WTC11 (cell line): ENCODE data around the gene TSACC. TPM values are rescaled to one million over a fixed set of nuclear protein-coding genes. Genes with fewer than 3 reads are reported as not detected.

Experiments
- ATAC-seq: fragments of 200-7000 bp; cut with Tn5 transposase; 2 replicates; pipeline ENCODE4 v1.10.0; 2021; ENCODE audit warnings: mild to moderate bottlenecking, moderate library complexity
- CTCF ChIA-PET: fragments of 300-600 bp; sonication (Branson Sonifier 250); formaldehyde crosslinking; loops from one replicate; lab custom pipeline; 2021; ENCODE audit warnings: antibody characterized with exemption; lab: Charles Lee
- POLR2A ChIA-PET: fragments of 350-600 bp; sonication (Branson Sonifier 250); formaldehyde crosslinking; loops from one replicate; lab custom pipeline; 2021; ENCODE audit warnings: antibody characterized with exemption; lab: Charles Lee
- DNase-seq: peaks from one replicate; pipeline ENCODE4 v3.0.0; 2021; ENCODE audit warnings: low spot score
- H3K27ac Mint-ChIP-seq: 2 replicates; pipeline ENCODE4 v1.8.0; 2021; ENCODE audit warnings: mixed read lengths
- H3K27me3 Mint-ChIP-seq: 2 replicates; pipeline ENCODE4 v1.8.0; 2021; ENCODE audit warnings: low read depth, mild to moderate bottlenecking, moderate library complexity, mixed read lengths
- H3K36me3 Mint-ChIP-seq: 2 replicates; pipeline ENCODE4 v1.8.0; 2021; ENCODE audit warnings: mixed read lengths
- H3K4me1 Mint-ChIP-seq: 2 replicates; pipeline ENCODE4 v1.8.0; 2022; ENCODE audit warnings: mixed read lengths
- H3K4me3 Mint-ChIP-seq: 2 replicates; pipeline ENCODE4 v1.8.0; 2021; ENCODE audit warnings: mild to moderate bottlenecking, moderate library complexity, mixed read lengths
- H3K9me3 Mint-ChIP-seq: 2 replicates; pipeline ENCODE4 v1.8.0; 2021; ENCODE audit warnings: mixed read lengths
- CREB1 ChIP-seq: sonication (generic); formaldehyde crosslinking; IDR thresholded peaks from 2 replicates; pipeline ENCODE4 v1.8.0; 2023; ENCODE audit warnings: mild to moderate bottlenecking, missing genetic modification reagents
- ELF4 ChIP-seq: sonication (generic); formaldehyde crosslinking; IDR thresholded peaks from 2 replicates; pipeline ENCODE4 v1.8.1; 2022; ENCODE audit warnings: low read depth, mild to moderate bottlenecking, moderate library complexity, missing genetic modification reagents
- EMX1 ChIP-seq: fragments of 250-450 bp; sonication (Bioruptor Pico); IDR thresholded peaks from 2 replicates; pipeline ENCODE4 v1.8.0; 2021; ENCODE audit warnings: mild to moderate bottlenecking
- ETV6 ChIP-seq: sonication (generic); formaldehyde crosslinking; IDR thresholded peaks from 2 replicates; pipeline ENCODE4 v1.8.1; 2022; ENCODE audit warnings: mild to moderate bottlenecking, missing genetic modification reagents
- FOXP1 ChIP-seq: sonication (generic); formaldehyde crosslinking; IDR thresholded peaks from 2 replicates; pipeline ENCODE4 v1.8.0; 2022; ENCODE audit warnings: missing genetic modification reagents, mild to moderate bottlenecking, moderate library complexity, borderline replicate concordance
- GABPB1 ChIP-seq: sonication (generic); formaldehyde crosslinking; IDR thresholded peaks from 2 replicates; pipeline ENCODE4 v1.8.1; 2023; ENCODE audit warnings: mild to moderate bottlenecking, missing genetic modification reagents
- JUN ChIP-seq: sonication (generic); formaldehyde crosslinking; IDR thresholded peaks from 2 replicates; pipeline ENCODE4 v1.8.0; 2023; ENCODE audit warnings: mild to moderate bottlenecking, missing genetic modification reagents
- NR1H2 ChIP-seq: sonication (generic); formaldehyde crosslinking; IDR thresholded peaks from 2 replicates; pipeline ENCODE4 v1.9.0; 2021; ENCODE audit warnings: mild to moderate bottlenecking, moderate library complexity, missing genetic modification reagents
- SMAD3 ChIP-seq: sonication (generic); formaldehyde crosslinking; IDR thresholded peaks from 2 replicates; pipeline ENCODE4 v1.8.0; 2022; ENCODE audit warnings: missing genetic modification reagents, mild to moderate bottlenecking, borderline replicate concordance
- ZNF416 ChIP-seq: fragments of 250-450 bp; sonication (Bioruptor Pico); IDR thresholded peaks from 2 replicates; pipeline ENCODE4 v1.9.0; 2021; ENCODE audit warnings: mild to moderate bottlenecking, inconsistent platforms
- total RNA-seq: library from RNA; stranded (reverse); gene quantifications from 3 replicates; pipeline ENCODE4 v1.2.3, GENCODE V29; 2021
- TF ChIP-seq, protein P1 (sequence below): fragments of 250-450 bp; sonication (Bioruptor Pico); IDR thresholded peaks from 2 replicates; pipeline ENCODE4 v1.9.0; 2021; ENCODE audit warnings: mild to moderate bottlenecking, borderline replicate concordance
- TF ChIP-seq, protein P2 (sequence below): sonication (generic); formaldehyde crosslinking; IDR thresholded peaks from 2 replicates; pipeline ENCODE4 v1.8.1; 2023; ENCODE audit warnings: mild to moderate bottlenecking, missing genetic modification reagents
- TF ChIP-seq, protein P3 (sequence below): sonication (generic); formaldehyde crosslinking; IDR thresholded peaks from 2 replicates; pipeline ENCODE4 v1.8.0; 2022; ENCODE audit warnings: mild to moderate bottlenecking, missing genetic modification reagents
- TF ChIP-seq, protein P4 (sequence below): sonication (generic); formaldehyde crosslinking; IDR thresholded peaks from 2 replicates; pipeline ENCODE4 v1.8.0; 2022; ENCODE audit warnings: mild to moderate bottlenecking, missing genetic modification reagents
- TF ChIP-seq, protein P5 (sequence below): fragments of 250-450 bp; sonication (Bioruptor Pico); IDR thresholded peaks from 2 replicates; pipeline ENCODE4 v1.8.0; 2021; ENCODE audit warnings: mild to moderate bottlenecking

TSACC gene
- total RNA-seq, 1 experiment from 2014 or later: 1.8 TPM

DNA sequence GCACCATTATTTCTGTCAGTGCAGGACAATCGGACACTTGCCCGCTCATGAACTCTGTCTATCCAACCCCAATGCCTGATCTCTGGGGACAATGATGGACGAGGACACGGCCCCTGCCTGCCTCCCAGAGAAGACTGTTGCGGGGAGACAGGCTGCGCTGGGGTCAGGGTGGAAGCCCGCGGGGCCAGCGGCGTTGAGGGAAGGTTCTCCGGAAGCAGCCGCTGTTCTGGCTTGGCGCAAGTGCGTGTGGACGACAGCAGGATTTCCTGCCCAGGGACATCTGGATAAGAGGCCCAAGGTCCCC, 49.5 kb downstream of the TSACC start:
- H3K4me3 Mint-ChIP-seq: peak overlapping the region; percentile 60
- TF ChIP-seq CREB1 (CRISPR knock-in tag): no peak
- TF ChIP-seq, protein P1, sequence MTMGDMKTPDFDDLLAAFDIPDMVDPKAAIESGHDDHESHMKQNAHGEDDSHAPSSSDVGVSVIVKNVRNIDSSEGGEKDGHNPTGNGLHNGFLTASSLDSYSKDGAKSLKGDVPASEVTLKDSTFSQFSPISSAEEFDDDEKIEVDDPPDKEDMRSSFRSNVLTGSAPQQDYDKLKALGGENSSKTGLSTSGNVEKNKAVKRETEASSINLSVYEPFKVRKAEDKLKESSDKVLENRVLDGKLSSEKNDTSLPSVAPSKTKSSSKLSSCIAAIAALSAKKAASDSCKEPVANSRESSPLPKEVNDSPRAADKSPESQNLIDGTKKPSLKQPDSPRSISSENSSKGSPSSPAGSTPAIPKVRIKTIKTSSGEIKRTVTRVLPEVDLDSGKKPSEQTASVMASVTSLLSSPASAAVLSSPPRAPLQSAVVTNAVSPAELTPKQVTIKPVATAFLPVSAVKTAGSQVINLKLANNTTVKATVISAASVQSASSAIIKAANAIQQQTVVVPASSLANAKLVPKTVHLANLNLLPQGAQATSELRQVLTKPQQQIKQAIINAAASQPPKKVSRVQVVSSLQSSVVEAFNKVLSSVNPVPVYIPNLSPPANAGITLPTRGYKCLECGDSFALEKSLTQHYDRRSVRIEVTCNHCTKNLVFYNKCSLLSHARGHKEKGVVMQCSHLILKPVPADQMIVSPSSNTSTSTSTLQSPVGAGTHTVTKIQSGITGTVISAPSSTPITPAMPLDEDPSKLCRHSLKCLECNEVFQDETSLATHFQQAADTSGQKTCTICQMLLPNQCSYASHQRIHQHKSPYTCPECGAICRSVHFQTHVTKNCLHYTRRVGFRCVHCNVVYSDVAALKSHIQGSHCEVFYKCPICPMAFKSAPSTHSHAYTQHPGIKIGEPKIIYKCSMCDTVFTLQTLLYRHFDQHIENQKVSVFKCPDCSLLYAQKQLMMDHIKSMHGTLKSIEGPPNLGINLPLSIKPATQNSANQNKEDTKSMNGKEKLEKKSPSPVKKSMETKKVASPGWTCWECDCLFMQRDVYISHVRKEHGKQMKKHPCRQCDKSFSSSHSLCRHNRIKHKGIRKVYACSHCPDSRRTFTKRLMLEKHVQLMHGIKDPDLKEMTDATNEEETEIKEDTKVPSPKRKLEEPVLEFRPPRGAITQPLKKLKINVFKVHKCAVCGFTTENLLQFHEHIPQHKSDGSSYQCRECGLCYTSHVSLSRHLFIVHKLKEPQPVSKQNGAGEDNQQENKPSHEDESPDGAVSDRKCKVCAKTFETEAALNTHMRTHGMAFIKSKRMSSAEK (CRISPR knock-in tag): no peak
- TF ChIP-seq, protein P2, sequence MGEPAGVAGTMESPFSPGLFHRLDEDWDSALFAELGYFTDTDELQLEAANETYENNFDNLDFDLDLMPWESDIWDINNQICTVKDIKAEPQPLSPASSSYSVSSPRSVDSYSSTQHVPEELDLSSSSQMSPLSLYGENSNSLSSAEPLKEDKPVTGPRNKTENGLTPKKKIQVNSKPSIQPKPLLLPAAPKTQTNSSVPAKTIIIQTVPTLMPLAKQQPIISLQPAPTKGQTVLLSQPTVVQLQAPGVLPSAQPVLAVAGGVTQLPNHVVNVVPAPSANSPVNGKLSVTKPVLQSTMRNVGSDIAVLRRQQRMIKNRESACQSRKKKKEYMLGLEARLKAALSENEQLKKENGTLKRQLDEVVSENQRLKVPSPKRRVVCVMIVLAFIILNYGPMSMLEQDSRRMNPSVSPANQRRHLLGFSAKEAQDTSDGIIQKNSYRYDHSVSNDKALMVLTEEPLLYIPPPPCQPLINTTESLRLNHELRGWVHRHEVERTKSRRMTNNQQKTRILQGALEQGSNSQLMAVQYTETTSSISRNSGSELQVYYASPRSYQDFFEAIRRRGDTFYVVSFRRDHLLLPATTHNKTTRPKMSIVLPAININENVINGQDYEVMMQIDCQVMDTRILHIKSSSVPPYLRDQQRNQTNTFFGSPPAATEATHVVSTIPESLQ (CRISPR knock-in tag): no peak
- TF ChIP-seq, all 79 proteins: peak for 0
- DNase-seq: peak; percentile 31
- ChIA-PET POLR2A (no interaction called here), CTCF (interaction anchor here (0.6 to 10.7 kb wide), 8 partner anchors 11 to 69 kb away, joined by 3 to 401 read pairs (median 93); partner anchors contain the start of gene RHBG)
- no peak for ATAC-seq
- peaks cover 47% of the 10 kb centered on the region for H3K4me1 Mint-ChIP-seq
- no peaks in the 10 kb centered on the region for H3K9me3 Mint-ChIP-seq
- no peak overlapping the region for H3K27ac Mint-ChIP-seq
- H3K27me3 Mint-ChIP-seq: peaks cover 59% of the 10 kb centered on the region
- no peaks in the 10 kb centered on the region for H3K36me3 Mint-ChIP-seq

DNA sequence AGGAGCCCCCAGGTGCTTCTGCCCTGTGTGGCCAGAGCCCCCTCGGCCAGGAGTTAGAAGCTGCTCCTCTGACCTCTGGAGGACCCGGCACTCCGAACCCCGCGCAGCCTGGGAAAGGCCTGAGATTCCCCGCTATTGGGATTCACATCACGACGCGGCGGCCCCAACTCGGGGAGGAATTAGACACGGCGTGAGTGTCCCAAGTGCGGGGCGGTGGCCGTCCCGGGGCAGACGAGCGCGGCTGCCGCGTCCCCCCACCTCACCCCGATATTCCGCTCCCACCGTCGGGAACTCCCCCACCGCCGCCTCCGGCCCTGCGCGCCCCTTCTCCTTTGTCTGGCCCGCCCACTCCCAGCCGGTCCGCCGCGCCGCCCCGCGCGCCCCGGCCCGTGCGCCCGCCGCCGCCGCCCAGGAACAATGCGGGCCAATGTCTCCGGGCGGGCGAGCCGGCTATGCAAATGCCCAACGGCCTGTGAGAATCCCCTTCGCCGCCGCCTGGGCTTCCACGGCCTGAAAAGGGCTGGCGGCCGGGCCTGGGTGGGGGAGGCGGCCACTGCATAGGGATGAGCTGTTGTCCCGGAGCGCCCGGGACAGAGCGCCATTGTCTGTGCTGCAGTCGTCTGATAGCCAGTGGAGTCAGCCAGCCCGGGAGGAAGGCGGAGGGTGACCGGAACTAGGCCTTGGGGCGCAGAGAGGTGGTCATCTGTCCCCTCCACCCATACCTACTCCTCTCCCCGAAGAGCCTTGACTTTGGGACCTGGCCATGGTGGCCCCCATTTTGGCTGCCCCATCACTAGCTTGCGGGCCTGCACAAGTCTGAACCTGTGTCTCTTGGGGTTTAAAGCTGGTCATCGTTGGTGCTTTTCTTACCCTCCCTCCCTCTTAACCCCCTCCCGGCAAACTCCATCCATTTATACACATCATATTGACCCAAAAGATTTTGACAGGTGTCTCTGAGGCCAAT, 50.1 kb downstream of the TSACC start:
- CTCF ChIA-PET: interaction anchor here (0.6 to 10.7 kb wide), 12 partner anchors 9 to 113 kb away, joined by 3 to 401 read pairs (median 6); partner anchors contain the start of genes MEF2D and RHBG
- H3K4me3 Mint-ChIP-seq: peak overlapping the region; percentile 60
- peaks cover 53% of the 10 kb centered on the region for H3K4me1 Mint-ChIP-seq
- TF ChIP-seq FOXP1 (CRISPR knock-in tag) (peak; percentile 26; the same call in 1 of the 2 replicates), ZNF416 (no peak)
- ATAC-seq (peak; percentile 46), DNase-seq (peak; percentile 70)
- POLR2A ChIA-PET: no interaction called here
- H3K27ac Mint-ChIP-seq: no peak overlapping the region
- H3K36me3 Mint-ChIP-seq: no peaks in the 10 kb centered on the region
- no peaks in the 10 kb centered on the region for H3K9me3 Mint-ChIP-seq
- H3K27me3 Mint-ChIP-seq: peaks cover 59% of the 10 kb centered on the region

DNA sequence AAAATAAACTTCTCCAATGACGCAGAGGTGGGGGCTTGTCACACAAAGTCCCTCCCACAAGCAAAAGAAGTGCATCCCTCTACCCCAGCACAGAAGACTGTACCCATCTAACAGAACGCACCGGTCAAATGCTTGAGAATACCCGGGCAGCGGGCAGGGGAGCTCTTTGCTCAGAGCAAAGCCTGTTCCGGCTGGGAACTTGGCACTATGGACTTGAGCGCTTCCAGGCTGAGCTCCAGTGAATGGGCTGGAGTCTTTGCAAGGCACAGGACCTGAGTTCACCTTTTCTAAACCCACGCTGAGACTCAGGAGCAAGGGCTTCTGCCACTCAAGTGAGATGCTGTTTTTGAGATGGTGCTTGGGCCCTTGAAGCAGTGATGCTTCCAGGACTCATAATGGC, 51.0 kb downstream of the TSACC start:
- H3K36me3 Mint-ChIP-seq: no peaks in the 10 kb centered on the region
- POLR2A ChIA-PET: no interaction called here
- H3K27me3 Mint-ChIP-seq: peaks cover 59% of the 10 kb centered on the region

More for the DNA sequence above, 51.0 kb downstream of the TSACC start:
- ATAC-seq (no peak), DNase-seq (no peak)
- CTCF ChIA-PET: interaction anchor here (0.9 to 10.7 kb wide), 13 partner anchors 10 to 112 kb away, joined by 3 to 401 read pairs (median 6); partner anchors contain the start of gene MEF2D
- no peak overlapping the region for H3K27ac Mint-ChIP-seq
- peak overlapping the region; percentile 58 for H3K4me3 Mint-ChIP-seq
- TF ChIP-seq JUN (CRISPR knock-in tag) (no peak), NR1H2 (CRISPR knock-in tag) (no peak), EMX1 (CRISPR knock-in tag) (no peak), ELF4 (CRISPR knock-in tag) (no peak), SMAD3 (no peak), GABPB1 (CRISPR knock-in tag) (no peak), ETV6 (CRISPR knock-in tag) (no peak)
- TF ChIP-seq, protein P3, sequence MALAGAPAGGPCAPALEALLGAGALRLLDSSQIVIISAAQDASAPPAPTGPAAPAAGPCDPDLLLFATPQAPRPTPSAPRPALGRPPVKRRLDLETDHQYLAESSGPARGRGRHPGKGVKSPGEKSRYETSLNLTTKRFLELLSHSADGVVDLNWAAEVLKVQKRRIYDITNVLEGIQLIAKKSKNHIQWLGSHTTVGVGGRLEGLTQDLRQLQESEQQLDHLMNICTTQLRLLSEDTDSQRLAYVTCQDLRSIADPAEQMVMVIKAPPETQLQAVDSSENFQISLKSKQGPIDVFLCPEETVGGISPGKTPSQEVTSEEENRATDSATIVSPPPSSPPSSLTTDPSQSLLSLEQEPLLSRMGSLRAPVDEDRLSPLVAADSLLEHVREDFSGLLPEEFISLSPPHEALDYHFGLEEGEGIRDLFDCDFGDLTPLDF (CRISPR knock-in tag): no peak
- TF ChIP-seq, protein P4, sequence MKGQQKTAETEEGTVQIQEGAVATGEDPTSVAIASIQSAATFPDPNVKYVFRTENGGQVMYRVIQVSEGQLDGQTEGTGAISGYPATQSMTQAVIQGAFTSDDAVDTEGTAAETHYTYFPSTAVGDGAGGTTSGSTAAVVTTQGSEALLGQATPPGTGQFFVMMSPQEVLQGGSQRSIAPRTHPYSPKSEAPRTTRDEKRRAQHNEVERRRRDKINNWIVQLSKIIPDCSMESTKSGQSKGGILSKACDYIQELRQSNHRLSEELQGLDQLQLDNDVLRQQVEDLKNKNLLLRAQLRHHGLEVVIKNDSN (CRISPR knock-in tag): no peak
- TF ChIP-seq, protein P5, sequence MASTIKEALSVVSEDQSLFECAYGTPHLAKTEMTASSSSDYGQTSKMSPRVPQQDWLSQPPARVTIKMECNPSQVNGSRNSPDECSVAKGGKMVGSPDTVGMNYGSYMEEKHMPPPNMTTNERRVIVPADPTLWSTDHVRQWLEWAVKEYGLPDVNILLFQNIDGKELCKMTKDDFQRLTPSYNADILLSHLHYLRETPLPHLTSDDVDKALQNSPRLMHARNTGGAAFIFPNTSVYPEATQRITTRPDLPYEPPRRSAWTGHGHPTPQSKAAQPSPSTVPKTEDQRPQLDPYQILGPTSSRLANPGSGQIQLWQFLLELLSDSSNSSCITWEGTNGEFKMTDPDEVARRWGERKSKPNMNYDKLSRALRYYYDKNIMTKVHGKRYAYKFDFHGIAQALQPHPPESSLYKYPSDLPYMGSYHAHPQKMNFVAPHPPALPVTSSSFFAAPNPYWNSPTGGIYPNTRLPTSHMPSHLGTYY (CRISPR knock-in tag): no peak
- H3K4me1 Mint-ChIP-seq: peaks cover 54% of the 10 kb centered on the region
- no peaks in the 10 kb centered on the region for H3K9me3 Mint-ChIP-seq
